Fibroblast of pulmonary artery (primary cell): ENCODE results near the gene TNRC6A.

Experiments
- DNase-seq: peaks from one replicate; pipeline ENCODE4 v3.0.0-alpha.2; 2010; ENCODE audit warnings: low read depth
- H3K4me3 ChIP-seq: replicated peaks from 2 replicates; pipeline ENCODE4 v1.5.1; 2011; ENCODE audit warnings: low read depth, mild to moderate bottlenecking, control low read depth, low read length, moderate library complexity
- TF ChIP-seq, protein P1 (sequence below): IDR thresholded peaks from 2 replicates; pipeline ENCODE4 v1.5.1; 2011; ENCODE audit warnings: mild to moderate bottlenecking, control low read depth, low read length, inconsistent platforms; ENCODE audit errors: missing control alignments

The TNRC6A gene

DNA sequence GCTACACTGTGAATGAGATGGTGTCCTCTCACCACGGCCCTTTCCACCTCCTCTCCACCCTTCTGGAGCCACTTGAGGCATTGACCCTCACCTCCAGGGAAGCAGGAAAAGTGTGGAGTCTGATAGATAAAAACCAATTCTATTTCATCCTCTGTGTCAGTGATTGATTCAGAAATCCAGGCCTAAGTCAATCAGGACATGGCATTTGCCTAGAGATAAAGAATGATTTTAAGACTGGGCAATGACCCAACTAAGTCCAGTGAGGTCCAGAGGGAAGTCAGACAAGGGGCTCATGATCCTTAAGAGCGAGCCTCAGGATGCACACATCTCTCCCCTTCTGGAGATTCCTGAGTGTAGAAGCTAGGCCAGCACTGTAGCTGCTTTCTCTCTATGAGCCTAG, 41.1 kb upstream of the TNRC6A start:
- no peak overlapping the region for H3K4me3 ChIP-seq
- TF ChIP-seq, protein P1, sequence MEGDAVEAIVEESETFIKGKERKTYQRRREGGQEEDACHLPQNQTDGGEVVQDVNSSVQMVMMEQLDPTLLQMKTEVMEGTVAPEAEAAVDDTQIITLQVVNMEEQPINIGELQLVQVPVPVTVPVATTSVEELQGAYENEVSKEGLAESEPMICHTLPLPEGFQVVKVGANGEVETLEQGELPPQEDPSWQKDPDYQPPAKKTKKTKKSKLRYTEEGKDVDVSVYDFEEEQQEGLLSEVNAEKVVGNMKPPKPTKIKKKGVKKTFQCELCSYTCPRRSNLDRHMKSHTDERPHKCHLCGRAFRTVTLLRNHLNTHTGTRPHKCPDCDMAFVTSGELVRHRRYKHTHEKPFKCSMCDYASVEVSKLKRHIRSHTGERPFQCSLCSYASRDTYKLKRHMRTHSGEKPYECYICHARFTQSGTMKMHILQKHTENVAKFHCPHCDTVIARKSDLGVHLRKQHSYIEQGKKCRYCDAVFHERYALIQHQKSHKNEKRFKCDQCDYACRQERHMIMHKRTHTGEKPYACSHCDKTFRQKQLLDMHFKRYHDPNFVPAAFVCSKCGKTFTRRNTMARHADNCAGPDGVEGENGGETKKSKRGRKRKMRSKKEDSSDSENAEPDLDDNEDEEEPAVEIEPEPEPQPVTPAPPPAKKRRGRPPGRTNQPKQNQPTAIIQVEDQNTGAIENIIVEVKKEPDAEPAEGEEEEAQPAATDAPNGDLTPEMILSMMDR: no peak
- no peak for DNase-seq

DNA sequence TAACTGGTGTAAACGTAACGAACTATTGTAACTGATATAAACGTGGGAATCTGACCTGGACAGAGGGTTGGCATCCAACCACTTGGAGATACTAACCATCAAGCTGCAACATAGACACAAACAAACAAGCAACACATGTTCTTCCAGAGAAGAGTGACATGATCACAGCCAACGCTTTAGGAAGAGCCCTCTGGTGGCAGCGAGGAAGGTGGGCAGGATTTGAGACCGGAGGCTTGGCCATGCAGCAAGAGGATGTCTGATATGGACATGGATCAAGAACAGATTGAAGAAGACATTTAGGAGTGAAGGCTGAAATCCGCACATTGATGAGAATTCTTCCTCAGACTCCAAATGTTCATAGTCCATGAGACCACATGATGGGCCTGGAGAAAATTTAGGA, 40.3 kb upstream of the TNRC6A start:
- DNase-seq: peak; percentile 73
- H3K4me3 ChIP-seq: no peak overlapping the region
- TF ChIP-seq, protein P1: peak; percentile 90

DNA sequence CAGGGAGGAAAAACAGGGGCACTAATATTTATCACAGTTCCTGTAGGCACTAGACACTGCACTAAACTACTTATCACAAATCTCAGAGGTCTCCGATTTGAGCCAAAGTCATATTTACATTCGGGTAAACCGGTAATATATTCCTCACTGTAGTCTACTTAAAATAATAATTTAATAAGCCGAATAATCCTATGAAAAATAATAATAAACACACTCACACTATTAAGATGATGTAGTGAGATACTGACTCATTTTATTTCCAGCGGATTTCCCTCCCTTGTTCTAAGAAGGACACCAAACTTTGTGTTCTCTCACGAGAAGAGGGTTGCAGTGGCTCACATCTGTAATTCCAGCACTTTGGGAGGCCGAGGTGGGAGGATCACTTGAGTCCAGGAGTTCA, 36.6 kb upstream of the TNRC6A start:
- DNase-seq: no peak
- TF ChIP-seq, protein P1: no peak
- H3K4me3 ChIP-seq: no peak overlapping the region

DNA sequence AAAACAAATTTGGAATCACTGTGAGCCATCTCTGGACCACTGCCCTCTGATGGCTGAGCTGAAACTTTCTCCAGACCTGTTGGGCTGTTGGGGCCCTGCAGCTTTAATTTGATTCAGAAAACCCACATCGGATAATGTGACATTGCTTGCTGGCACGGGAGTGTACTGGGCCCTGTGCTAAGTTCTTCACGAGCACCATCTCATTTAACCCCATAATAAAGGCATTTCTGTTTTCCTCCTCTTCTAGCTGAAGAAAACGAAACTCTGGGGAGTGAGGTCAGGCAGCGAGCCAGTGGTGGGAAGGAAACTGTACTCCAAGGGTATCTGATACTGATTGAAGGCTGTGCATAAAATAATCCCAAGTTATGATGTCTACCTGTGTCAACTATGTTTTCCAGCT, 34.5 kb upstream of the TNRC6A start:
- TF ChIP-seq, protein P1: peak; percentile 2
- H3K4me3 ChIP-seq: no peak overlapping the region
- DNase-seq: no peak

DNA sequence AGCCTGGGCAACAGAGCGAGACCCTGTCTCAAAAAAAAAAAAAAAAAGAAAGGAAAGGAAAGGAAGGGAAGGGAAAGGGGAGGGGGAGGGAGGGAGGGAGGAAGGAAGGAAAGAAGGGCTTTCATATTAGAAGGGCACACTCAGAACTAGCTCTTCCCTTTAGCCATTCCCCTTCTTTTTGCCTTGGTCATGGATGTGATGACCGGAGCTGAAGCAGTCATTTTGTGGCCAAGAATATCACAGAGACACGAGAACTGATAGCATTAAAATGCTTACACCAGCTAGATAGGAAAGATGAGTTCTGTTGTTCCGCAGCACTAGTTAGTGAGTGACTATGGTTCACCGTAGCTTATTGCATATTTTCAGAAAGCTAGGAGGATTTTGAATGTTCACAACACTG, 32.8 kb upstream of the TNRC6A start:
- DNase-seq: no peak
- TF ChIP-seq, protein P1: no peak
- H3K4me3 ChIP-seq: no peak overlapping the region

DNA sequence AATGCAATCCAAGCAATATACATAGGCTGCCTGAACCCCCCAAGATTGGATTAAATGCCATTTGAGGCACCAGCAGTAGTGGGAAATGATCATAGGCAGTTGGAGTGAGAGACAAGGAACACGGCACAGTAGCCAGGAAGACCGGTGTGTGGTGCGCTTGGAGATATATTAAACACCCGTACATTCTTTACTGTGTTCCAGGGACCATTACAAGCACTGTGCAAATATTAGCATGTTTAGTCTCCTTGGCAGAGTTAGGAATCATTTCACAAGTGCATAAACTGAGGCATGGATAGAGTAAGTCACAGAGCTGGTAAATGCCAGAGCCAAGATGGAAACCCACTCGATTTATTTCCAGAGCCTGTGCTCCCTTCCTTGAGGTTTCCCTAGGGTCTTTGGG, 31.1 kb upstream of the TNRC6A start:
- H3K4me3 ChIP-seq: no peak overlapping the region
- no peak for DNase-seq

DNA sequence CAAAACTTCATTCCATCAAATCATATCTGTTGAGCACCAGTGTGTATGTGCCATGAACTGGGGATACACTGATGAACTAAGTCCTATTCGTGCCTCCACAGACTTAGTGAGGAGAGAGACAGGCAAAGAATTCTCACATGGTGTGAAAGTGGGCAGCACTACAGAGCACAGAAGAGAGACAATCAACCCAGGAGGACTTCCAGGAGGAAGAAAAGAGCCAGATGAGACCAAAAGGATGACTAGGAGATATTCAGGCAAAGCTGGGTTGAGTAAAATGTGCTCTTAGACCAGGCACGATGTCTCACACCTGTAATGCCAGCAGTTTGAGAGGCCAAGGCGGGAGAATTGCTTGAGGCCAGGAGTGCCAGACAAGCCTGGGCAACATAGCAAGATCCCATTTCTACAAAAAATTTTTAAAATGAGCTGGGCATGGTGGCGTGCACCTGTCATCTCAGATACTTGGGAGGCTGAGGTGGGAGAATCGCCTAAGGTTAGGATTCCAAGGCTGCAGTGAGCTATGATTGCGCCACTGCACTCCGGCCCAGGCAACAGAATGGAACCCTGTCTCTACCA, 30.2 kb upstream of the TNRC6A start:
- H3K4me3 ChIP-seq: no peak overlapping the region
- TF ChIP-seq, protein P1: no peak
- DNase-seq: no peak

More for the DNA sequence above, 31.1 kb upstream of the TNRC6A start:
- TF ChIP-seq, protein P1: no peak
